H1 (cell line): ENCODE measurements around the gene ZNF446. TPM values are rescaled to one million over a fixed set of nuclear protein-coding genes. Genes with fewer than 3 reads are reported as not detected.

Experiments
- CTCF ChIA-PET: fragments of 300-600 bp; sonication (Branson Sonifier 250); formaldehyde crosslinking; loops from one replicate; lab custom pipeline; 2021; ENCODE audit not compliant: partially characterized antibody; lab: Charles Lee
- POLR2A ChIA-PET: fragments of 300-600 bp; sonication (Branson Sonifier 250); formaldehyde crosslinking; loops from one replicate; lab custom pipeline; 2021; ENCODE audit warnings: inconsistent platforms; ENCODE audit not compliant: partially characterized antibody; lab: Charles Lee
- DNase-seq, 2 experiments: peaks; one replicate each; pipeline versions ENCODE4 v3.0.0 to v3.0.0-alpha.2; 2010 to 2022; ENCODE audit warnings: low spot score in 2 of 2, low read depth in 1 of 2, mixed read lengths in 1 of 2
- FAIRE-seq: peaks from 2 replicates; lab custom pipeline; 2011; peaks lifted over from hg19 to GRCh38; lab: Jason Lieb, UNC
- H2AFZ ChIP-seq: 2 replicates; pipeline ENCODE4 v1.8.1; 2012; ENCODE audit warnings: low read length, inconsistent platforms
- H2AK5ac ChIP-seq: 2 replicates; pipeline ENCODE4 v1.6.1; 2013; ENCODE audit warnings: low read depth, low read length
- H2BK120ac ChIP-seq: replicated peaks from 2 replicates; pipeline ENCODE3; 2013; ENCODE audit warnings: low read depth, low read length, inconsistent platforms
- H2BK12ac ChIP-seq: 2 replicates; pipeline ENCODE4 v1.6.1; 2013; ENCODE audit warnings: low read depth, low read length
- H2BK15ac ChIP-seq: 2 replicates; pipeline ENCODE4 v1.6.1; 2013; ENCODE audit warnings: low read length
- H2BK20ac ChIP-seq: 2 replicates; pipeline ENCODE4 v1.6.1; 2013; ENCODE audit warnings: low read length
- H2BK5ac ChIP-seq: 2 replicates; pipeline ENCODE4 v1.6.1; 2013; ENCODE audit warnings: low read depth, low read length
- H3K14ac ChIP-seq: 2 replicates; pipeline ENCODE4 v1.6.1; 2013; ENCODE audit warnings: inconsistent platforms; ENCODE audit not compliant: insufficient read length
- H3K18ac ChIP-seq: 2 replicates; pipeline ENCODE4 v1.6.1; 2013; ENCODE audit warnings: low read length; ENCODE audit errors: extremely low read depth
- H3K23ac ChIP-seq: 2 replicates; pipeline ENCODE4 v1.6.1; 2013; ENCODE audit warnings: inconsistent platforms; ENCODE audit not compliant: insufficient read length
- H3K23me2 ChIP-seq: 2 replicates; pipeline ENCODE4 v1.6.1; 2013; ENCODE audit warnings: low read depth, low read length
- H3K27ac ChIP-seq: 2 replicates; pipeline ENCODE4 v1.6.1; 2011; ENCODE audit warnings: low read depth, low read length, inconsistent platforms
- H3K27me3 ChIP-seq, 4 experiments: replicated peaks in 1 of 4; 1 replicate in 1 of 4; 2 replicates in 3 of 4; pipeline versions ENCODE4 v1.6.1 to v1.8.1; 2011 to 2013; ENCODE audit warnings: low read length in 3 of 4, mild to moderate bottlenecking in 3 of 4, inconsistent platforms in 2 of 4, mixed read lengths in 2 of 4, moderate library complexity in 1 of 4; ENCODE audit not compliant: control insufficient read depth in 3 of 4, insufficient read depth in 3 of 4; ENCODE audit errors: extremely low read depth in 1 of 4
- H3K36me3 ChIP-seq, 4 experiments: 2 replicates each; pipeline versions ENCODE4 v1.6.1 to v1.8.1; 2011 to 2013; ENCODE audit warnings: mild to moderate bottlenecking in 4 of 4, low read length in 3 of 4, moderate library complexity in 2 of 4, control low read depth in 1 of 4, inconsistent platforms in 1 of 4; ENCODE audit not compliant: insufficient read depth in 4 of 4, control insufficient read depth in 2 of 4
- H3K4ac ChIP-seq: replicated peaks from 2 replicates; pipeline ENCODE3; 2013; ENCODE audit warnings: low read length, low read depth, mixed read lengths, inconsistent platforms; ENCODE audit not compliant: insufficient read length
- H3K4me1 ChIP-seq, 4 experiments: replicated peaks in 1 of 4; 1 replicate in 1 of 4; 2 replicates in 3 of 4; pipeline versions ENCODE4 v1.6.1 to v1.8.1; 2011 to 2013; ENCODE audit warnings: low read length in 3 of 4, inconsistent platforms in 2 of 4, mixed read lengths in 1 of 4; ENCODE audit not compliant: insufficient read depth in 4 of 4, control insufficient read depth in 3 of 4
- H3K4me2 ChIP-seq, 2 experiments: 2 replicates each; pipeline versions ENCODE4 v1.6.1 to v1.8.1; 2011 to 2013; ENCODE audit warnings: low read depth in 2 of 2, low read length in 2 of 2, control low read depth in 1 of 2, inconsistent platforms in 1 of 2, mild to moderate bottlenecking in 1 of 2; ENCODE audit not compliant: insufficient read depth in 1 of 2
- H3K4me3 ChIP-seq, 4 experiments: fragments of 200-600, 300-600 bp in 1 of 4; sonication (generic), shearing (Covaris generic), sonication (Bioruptor Twin) in 1 of 4; 2 replicates each; pipeline versions ENCODE4 v1.5.1 to v1.8.1; 2011 to 2016; ENCODE audit warnings: low read length in 4 of 4, low read depth in 3 of 4, control low read depth in 2 of 4, inconsistent platforms in 2 of 4, mild to moderate bottlenecking in 2 of 4, mixed read lengths in 1 of 4, moderate library complexity in 1 of 4; ENCODE audit not compliant: insufficient read depth in 2 of 4; ENCODE audit errors: extremely low read depth in 1 of 4
- H3K56ac ChIP-seq: replicated peaks from 2 replicates; pipeline ENCODE3; 2013; ENCODE audit warnings: low read depth, mild to moderate bottlenecking, mixed read lengths, low read length, inconsistent platforms; ENCODE audit not compliant: insufficient read length
- H3K79me1 ChIP-seq: 2 replicates; pipeline ENCODE4 v1.6.1; 2013; ENCODE audit warnings: low read depth, low read length, control low read depth
- H3K79me2 ChIP-seq, 2 experiments: 2 replicates each; pipeline versions ENCODE4 v1.6.1 to v1.8.1; 2012 to 2013; ENCODE audit warnings: low read length in 2 of 2, mild to moderate bottlenecking in 2 of 2, inconsistent platforms in 1 of 2; ENCODE audit not compliant: insufficient read depth in 2 of 2, control insufficient read depth in 1 of 2
- H3K9ac ChIP-seq, 4 experiments: replicated peaks in 1 of 4; 1 replicate in 1 of 4; 2 replicates in 3 of 4; pipeline versions ENCODE4 v1.6.1 to v1.8.1; 2011 to 2013; ENCODE audit warnings: low read depth in 3 of 4, low read length in 3 of 4, control low read depth in 2 of 4, mild to moderate bottlenecking in 2 of 4, moderate library complexity in 2 of 4, inconsistent platforms in 1 of 4; ENCODE audit errors: extremely low read depth in 1 of 4
- H3K9me3 ChIP-seq, 2 experiments: 2 replicates each; pipeline versions ENCODE4 v1.6.1 to v1.8.1; 2012 to 2013; ENCODE audit warnings: mild to moderate bottlenecking in 2 of 2, moderate library complexity in 2 of 2, control low read depth in 1 of 2, inconsistent platforms in 1 of 2, low read depth in 1 of 2, low read length in 1 of 2, mixed read lengths in 1 of 2; ENCODE audit not compliant: insufficient read depth in 2 of 2
- H4K20me1 ChIP-seq, 2 experiments: replicated peaks in 1 of 2; 2 replicates each; pipeline versions ENCODE3 to v1.8.1; 2011 to 2013; ENCODE audit warnings: inconsistent platforms in 2 of 2, low read length in 2 of 2, mild to moderate bottlenecking in 1 of 2; ENCODE audit not compliant: insufficient read depth in 2 of 2, control insufficient read depth in 1 of 2
- H4K5ac ChIP-seq: 2 replicates; pipeline ENCODE4 v1.6.1; 2013; ENCODE audit warnings: low read length, low read depth, mixed read lengths, inconsistent platforms; ENCODE audit not compliant: insufficient read length
- H4K8ac ChIP-seq: 2 replicates; pipeline ENCODE4 v1.8.0; 2013; ENCODE audit warnings: mild to moderate bottlenecking, moderate library complexity, low read length, inconsistent platforms; ENCODE audit not compliant: insufficient read depth; ENCODE audit errors: extremely low read depth
- H4K91ac ChIP-seq: replicated peaks from 2 replicates; pipeline ENCODE3; 2013; ENCODE audit warnings: low read length, mixed read lengths, inconsistent platforms; ENCODE audit not compliant: insufficient read length
- EP300 ChIP-seq, 2 experiments: IDR thresholded peaks; 1 replicate in 1 of 2; 2 replicates in 1 of 2; pipeline ENCODE4 v1.6.1; 2011 to 2012; ENCODE audit warnings: low read depth in 2 of 2, low read length in 2 of 2, mild to moderate bottlenecking in 2 of 2, borderline replicate concordance in 1 of 2, inconsistent platforms in 1 of 2, moderate library complexity in 1 of 2
- GTF2F1 ChIP-seq: IDR thresholded peaks from 2 replicates; pipeline ENCODE4 v1.6.1; 2012; ENCODE audit warnings: low read depth, low read length, improper control_type of control experiment, borderline replicate concordance
- MAFK ChIP-seq: IDR thresholded peaks from 2 replicates; pipeline ENCODE4 v1.6.1; 2012; ENCODE audit warnings: low read depth, mild to moderate bottlenecking, improper control_type of control experiment, low read length
- POU5F1 ChIP-seq: IDR thresholded peaks from 2 replicates; pipeline ENCODE4 v1.6.1; 2011; ENCODE audit warnings: low read depth, mild to moderate bottlenecking, low read length, moderate library complexity
- RBBP5 ChIP-seq: IDR thresholded peaks from 2 replicates; pipeline ENCODE4 v1.7.1; 2012; ENCODE audit warnings: low read depth, mild to moderate bottlenecking, inconsistent platforms, low read length, moderate library complexity, borderline replicate concordance
- RNF2 ChIP-seq: fragments of 200-900, 300-1000 bp; sonication (generic); IDR thresholded peaks from 2 replicates; pipeline ENCODE4 v1.7.1; 2016; ENCODE audit warnings: borderline replicate concordance, low read depth, mild to moderate bottlenecking, antibody characterized with exemption, low read length; ENCODE audit not compliant: poor library complexity, severe bottlenecking; ENCODE audit errors: missing control alignments
- SAP30 ChIP-seq: fragments of 300-600 bp; sonication (generic); IDR thresholded peaks from 2 replicates; pipeline ENCODE4 v1.7.1; 2012; ENCODE audit warnings: low read length, moderate library complexity, mild to moderate bottlenecking, inconsistent platforms; ENCODE audit not compliant: insufficient read depth, insufficient replicate concordance
- SP2 ChIP-seq: IDR thresholded peaks from 2 replicates; pipeline ENCODE4 v1.6.1; 2012; ENCODE audit warnings: mild to moderate bottlenecking, low read length, inconsistent platforms
- TBP ChIP-seq: IDR thresholded peaks from 2 replicates; pipeline ENCODE4 v1.6.1; 2011; ENCODE audit warnings: low read depth, low read length, improper control_type of control experiment
- WGBS, 2 experiments: shearing (Covaris generic) in 1 of 2; methylation state at CpG; one replicate each; pipeline versions ENCODE4 v1.1.6 to v1.1.7; 2013 to 2015; ENCODE audit warnings: low lambda C conversion rate in 2 of 2, mixed read lengths in 2 of 2, inconsistent platforms in 1 of 2, low coverage in 1 of 2, missing lambda C conversion rate in 1 of 2; ENCODE audit not compliant: insufficient replicate concordance in 2 of 2, insufficient coverage in 1 of 2, insufficient read length in 1 of 2; ENCODE audit errors: extremely low coverage in 1 of 2, missing lambda C conversion rate in 1 of 2; 5-methylcytosine and 5-hydroxymethylcytosine counted together
- polyA plus RNA-seq, 7 experiments: library from polyadenylated mRNA; depleted of rRNA in 3 of 7; stranded (reverse) in 5 of 7; unstranded in 2 of 7; fragments of >200 nt in 5 of 7; fragments of 200-250 nt in 2 of 7; gene quantifications; 1 replicate in 5 of 7; 2 replicates in 1 of 7; 4 replicates in 1 of 7; pipeline versions ENCODE4 v1.2.1 to v1.2.3, GENCODE V29; 2011 to 2013; ENCODE audit warnings: missing spikeins in 2 of 7, mixed read lengths in 2 of 7
- total RNA-seq: library from RNA; stranded (reverse); fragmentation: NEBNext Ultra II Directional; extraction: Animal tissue kit (Norgen Biotek cat#: 25700); gene quantifications from 2 replicates; pipeline ENCODE4 v1.2.1, GENCODE V29; 2021

Gene ZNF446
- total and polyA plus RNA-seq, 2 of the 8 experiments (the other 6 are each of a cell fraction or from before 2014, with no cell fraction given) = 4.1 to 5.5 TPM

DNA sequence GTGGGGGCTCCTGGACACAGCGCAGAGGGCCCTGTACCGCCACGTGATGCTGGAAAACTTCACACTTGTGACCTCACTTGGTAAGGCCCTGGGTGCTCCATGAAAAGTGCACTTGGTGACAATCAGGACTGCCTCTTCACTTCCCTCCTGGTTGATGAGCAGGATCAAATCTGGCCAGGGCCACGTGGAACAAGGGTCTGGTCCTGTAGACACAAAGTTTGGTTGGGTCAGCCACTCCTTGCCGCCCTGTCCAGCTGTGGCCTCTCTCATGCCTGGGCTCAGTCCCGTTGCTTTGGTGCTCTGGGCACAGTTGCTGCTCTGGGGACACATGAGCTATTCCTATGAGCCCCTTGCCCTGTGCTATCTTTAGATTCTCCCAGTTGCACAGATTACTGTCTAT is 22.4 kb upstream of the ZNF446 start:
- H3K4ac ChIP-seq = no peak overlapping the region
- FAIRE-seq = no peak

More for the DNA sequence above, 22.4 kb upstream of the ZNF446 start:
- peaks cover 5% of the 10 kb centered on the region; the same call in 1 of the 2 replicates for H3K23me2 ChIP-seq
- no peak for DNase-seq
- peaks cover 0 to 12% (median 6%) of the 10 kb centered on the region in 4 experiments; a peak in 3 of 7 replicates for H3K27me3 ChIP-seq
- no peak overlapping the region for H3K18ac ChIP-seq
- ChIA-PET CTCF (interaction anchor here (1.0 to 1.9 kb wide), 4 partner anchors 12 to 127 kb away, joined by 3 to 5 read pairs (median 3); no protein-coding TSS in a partner anchor), POLR2A (interaction anchor here (1.5 to 1.7 kb wide), 2 partner anchors 23 to 58 kb away, joined by 3 to 6 read pairs; partner anchors contain the start of gene RNF225)
- no peak overlapping the region for H4K5ac ChIP-seq
- H2BK20ac ChIP-seq = no peak overlapping the region
- no peak overlapping the region for H3K4me2 ChIP-seq
- H3K79me2 ChIP-seq = no peaks in the 10 kb centered on the region; a peak in 1 of 4 replicates
- H4K91ac ChIP-seq = no peak overlapping the region
- H3K9ac ChIP-seq = no peak overlapping the region
- H3K23ac ChIP-seq = no peak overlapping the region
- no peak overlapping the region for H2AK5ac ChIP-seq
- H3K9me3 ChIP-seq = peaks cover 8 to 10% of the 10 kb centered on the region in 2 experiments
- H2BK5ac ChIP-seq = no peak overlapping the region
- no peak overlapping the region for H2BK12ac ChIP-seq
- H4K8ac ChIP-seq = no peak overlapping the region
- H2BK15ac ChIP-seq = no peak overlapping the region
- no peak overlapping the region for H3K4me3 ChIP-seq
- TF ChIP-seq SAP30 (no peak), POU5F1 (no peak), GTF2F1 (no peak), RBBP5 (no peak), EP300 (IDR thresholded peaks at IDR 0.05; ENCODE audit: borderline replicate concordance in 1 of 2, low read depth in 2 of 2, low read length in 2 of 2) (no peak), SP2 (no peak), TBP (no peak), RNF2 (no peak), MAFK (no peak)
- WGBS, 2 experiments = 95% methylated on average over 6 of the region's 6 CpGs; no CpG with 5 or more reads in 1 of the 2 experiments
- H3K27ac ChIP-seq = no peak overlapping the region
- H2BK120ac ChIP-seq = no peak overlapping the region
- no peaks in the 10 kb centered on the region for H3K4me1 ChIP-seq
- H3K36me3 ChIP-seq = peaks cover 0 to 5% (median 2%) of the 10 kb centered on the region in 4 experiments; a peak in 3 of 8 replicates
- H2AFZ ChIP-seq = no peak overlapping the region
- no peaks in the 10 kb centered on the region for H3K79me1 ChIP-seq
- no peak overlapping the region for H3K14ac ChIP-seq
- no peak overlapping the region for H3K56ac ChIP-seq
- no peaks in the 10 kb centered on the region for H4K20me1 ChIP-seq
